Common myeloid progenitor, CD34-positive (primary cell): ENCODE measurements around the gene NUP210.

Source experiments
- CTCF ChIA-PET: fragments of 350-600 bp; sonication (Branson Sonifier 250); formaldehyde crosslinking; loops from one replicate; lab custom pipeline; 2021; ENCODE audit warnings: antibody characterized with exemption; lab: Charles Lee
- POLR2A ChIA-PET: fragments of 350-600 bp; sonication (Branson Sonifier 250); formaldehyde crosslinking; loops from one replicate; lab custom pipeline; 2021; ENCODE audit warnings: antibody characterized with exemption; lab: Charles Lee
- DNase-seq, 3 donors: peaks; one replicate each; pipeline versions ENCODE4 v3.0.0 to v3.0.0-alpha.2; 2013
- H3K27ac ChIP-seq, 2 experiments: 1 replicate in 1 of 2; 2 replicates in 1 of 2; pipeline ENCODE4 v1.7.0; 2013; ENCODE audit warnings: inconsistent platforms in 2 of 2, low read length in 2 of 2, mild to moderate bottlenecking in 2 of 2, low read depth in 1 of 2, moderate library complexity in 1 of 2; ENCODE audit not compliant: severe bottlenecking in 2 of 2, insufficient read depth in 1 of 2, poor library complexity in 1 of 2
- H3K27me3 ChIP-seq, 5 experiments: replicated peaks in 2 of 5; 1 replicate in 3 of 5; 2 replicates in 2 of 5; pipeline versions ENCODE4 v1.6.1 to v1.7.0; 2013; ENCODE audit warnings: low read length in 4 of 5, mild to moderate bottlenecking in 2 of 5, moderate library complexity in 2 of 5, inconsistent platforms in 1 of 5; ENCODE audit not compliant: insufficient read depth in 5 of 5, control insufficient read depth in 4 of 5
- H3K36me3 ChIP-seq, 4 experiments: 1 replicate in 2 of 4; 2 replicates in 2 of 4; pipeline versions ENCODE4 v1.6.1 to v1.7.0; 2013; ENCODE audit warnings: low read length in 3 of 4, control low read depth in 1 of 4, mild to moderate bottlenecking in 1 of 4; ENCODE audit not compliant: control insufficient read depth in 4 of 4, insufficient read depth in 4 of 4
- H3K4me1 ChIP-seq, 4 experiments: 1 replicate in 3 of 4; 2 replicates in 1 of 4; pipeline versions ENCODE4 v1.6.1 to v1.7.1; 2013; ENCODE audit warnings: low read length in 3 of 4, mild to moderate bottlenecking in 3 of 4, control low read depth in 1 of 4, inconsistent platforms in 1 of 4, moderate library complexity in 1 of 4; ENCODE audit not compliant: control insufficient read depth in 4 of 4, insufficient read depth in 4 of 4; ENCODE audit errors: control extremely low read depth in 1 of 4
- H3K4me3 ChIP-seq, 7 experiments: 1 replicate in 4 of 7; 2 replicates in 3 of 7; pipeline versions ENCODE4 v1.5.1 to v1.7.0; 2013; ENCODE audit warnings: mild to moderate bottlenecking in 7 of 7, low read length in 6 of 7, moderate library complexity in 6 of 7, inconsistent platforms in 2 of 7, low read depth in 2 of 7, control low read depth in 1 of 7; ENCODE audit not compliant: insufficient read depth in 4 of 7, control insufficient read depth in 1 of 7; ENCODE audit errors: extremely low read depth in 1 of 7
- H3K9me3 ChIP-seq, 5 experiments: 1 replicate in 4 of 5; 2 replicates in 1 of 5; pipeline versions ENCODE4 v1.6.1 to v1.7.1; 2013; ENCODE audit warnings: low read length in 4 of 5, mild to moderate bottlenecking in 2 of 5, inconsistent platforms in 1 of 5, low read depth in 1 of 5, moderate library complexity in 1 of 5; ENCODE audit not compliant: control insufficient read depth in 4 of 5, insufficient read depth in 2 of 5; ENCODE audit errors: control extremely low read depth in 1 of 5
- WGBS: methylation state at CpG from one replicate; pipeline ENCODE4 v1.1.5; 2013; ENCODE audit not compliant: insufficient coverage; 5-methylcytosine and 5-hydroxymethylcytosine counted together

The NUP210 gene

DNA sequence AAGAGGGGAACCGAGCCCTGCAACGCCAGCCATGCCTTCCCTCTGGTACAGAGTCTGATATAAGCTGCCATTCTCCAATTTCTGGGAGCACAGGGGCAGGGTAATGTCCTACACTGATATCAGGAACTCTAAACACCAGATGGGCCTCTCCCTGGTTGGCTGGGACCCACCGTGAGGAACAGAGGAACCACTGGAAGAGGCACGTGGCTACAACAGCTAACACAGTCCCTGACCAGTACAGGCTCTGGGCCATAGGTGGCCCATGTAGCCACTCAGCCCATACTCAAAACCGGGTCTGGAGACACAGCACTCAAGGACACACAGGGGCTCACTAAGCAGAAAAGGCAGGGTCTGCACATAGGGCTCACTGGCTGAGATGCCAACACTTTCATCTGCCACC lies 13.9 kb downstream of the NUP210 start:
- Histone ChIP-seq H3K4me1 (peaks cover 0 to 16% (median 14%) of the 10 kb centered on the region in 4 experiments), H3K36me3 (peaks cover 3 to 34% (median 15%) of the 10 kb centered on the region in 4 experiments), H3K27ac (no peak overlapping the region), H3K27me3 (no peaks in the 10 kb centered on the region), H3K9me3 (peaks cover 0 to 16% (median 5%) of the 10 kb centered on the region in 5 experiments), H3K4me3 (no peak overlapping the region)
- no peak for DNase-seq
- CTCF ChIA-PET = interaction anchor here (1.0 to 2.9 kb wide), 6 partner anchors 8 to 63 kb away, joined by 3 to 11 read pairs (median 5); no protein-coding TSS in a partner anchor
- WGBS = 94% methylated on average over 4 of the region's 5 CpGs
- POLR2A ChIA-PET = no interaction called here

DNA sequence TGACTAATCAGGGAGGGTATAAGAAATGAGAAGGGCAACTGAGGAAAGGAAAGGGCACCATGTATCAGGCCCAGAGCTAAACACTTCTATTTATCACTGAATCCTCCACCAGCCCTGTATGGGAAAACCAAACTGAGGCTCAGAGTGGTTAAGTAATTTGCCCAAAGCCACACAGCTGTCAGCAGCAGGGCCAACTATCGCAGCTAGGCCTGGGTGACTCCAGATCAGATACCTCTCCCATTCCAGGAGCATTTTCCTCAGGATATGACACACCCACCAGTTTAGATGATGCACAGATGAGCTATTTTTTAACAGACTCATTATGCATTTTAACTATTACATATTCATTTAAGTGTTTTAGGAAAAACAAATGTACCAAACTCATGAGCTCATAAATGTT lies 14.5 kb downstream of the NUP210 start:
- DNase-seq = no peak
- peaks cover 0 to 13% (median 11%) of the 10 kb centered on the region in 4 experiments for H3K4me1 ChIP-seq
- CTCF ChIA-PET = interaction anchor here (0.5 to 2.9 kb wide), 7 partner anchors 8 to 419 kb away, joined by 3 to 11 read pairs (median 4); no protein-coding TSS in a partner anchor
- no peaks in the 10 kb centered on the region for H3K27me3 ChIP-seq
- WGBS = 100% methylated on average over 1 of the region's 1 CpG
- H3K9me3 ChIP-seq = peaks cover 0 to 16% (median 5%) of the 10 kb centered on the region in 5 experiments
- H3K27ac ChIP-seq = no peak overlapping the region
- POLR2A ChIA-PET = interaction anchor here (1.0 kb wide), 1 partner anchor 9 kb away, joined by 3 read pairs; no protein-coding TSS in a partner anchor
- H3K36me3 ChIP-seq = peaks cover 3 to 34% (median 15%) of the 10 kb centered on the region in 4 experiments
- H3K4me3 ChIP-seq = no peak overlapping the region

DNA sequence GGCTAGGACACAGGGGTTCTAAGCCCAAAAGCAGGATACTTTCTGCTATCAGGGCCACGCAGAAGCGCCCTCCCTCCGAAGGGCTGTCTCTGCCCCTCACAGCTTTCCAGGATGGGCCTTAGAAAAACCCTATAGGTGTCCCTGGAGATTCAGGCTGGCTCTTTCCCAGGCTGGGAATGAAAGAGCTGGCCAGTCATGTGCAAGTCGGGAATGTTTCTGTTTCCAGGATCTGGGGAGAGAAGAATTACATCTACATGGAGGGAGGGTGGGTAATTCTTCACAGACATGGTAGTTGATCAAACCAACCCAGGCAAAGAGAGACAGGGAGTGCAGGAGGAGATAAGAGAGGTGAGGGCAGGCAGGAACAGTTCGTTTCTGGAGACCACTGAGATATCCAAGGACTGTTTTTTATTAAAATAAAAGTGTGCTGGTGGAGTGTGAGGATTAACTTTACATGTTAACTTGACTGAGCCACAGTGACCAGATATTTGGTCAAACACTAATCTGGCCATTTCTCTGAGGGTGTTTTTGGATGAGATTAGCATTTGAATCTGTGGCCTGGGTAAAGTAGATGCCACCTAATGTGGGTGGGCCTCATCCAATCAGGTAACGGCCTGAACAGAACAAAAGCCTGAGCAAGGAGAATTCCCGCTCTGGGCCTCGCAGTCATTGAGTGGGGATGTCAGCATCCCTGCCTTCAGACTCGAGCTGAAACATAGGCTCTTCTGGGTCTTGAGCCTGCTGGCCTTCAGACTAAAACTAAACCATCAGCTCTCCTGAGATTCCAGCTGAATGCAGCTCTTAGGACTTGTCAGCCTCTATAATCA lies 15.3 kb downstream of the NUP210 start:
- Histone ChIP-seq H3K4me1 (peaks cover 0 to 13% (median 11%) of the 10 kb centered on the region in 4 experiments), H3K4me3 (no peak overlapping the region), H3K9me3 (peaks cover 0 to 16% (median 5%) of the 10 kb centered on the region in 5 experiments), H3K27me3 (no peaks in the 10 kb centered on the region), H3K27ac (peak overlapping the region in 1 of 2 experiments; percentile 17), H3K36me3 (peaks cover 3 to 37% (median 18%) of the 10 kb centered on the region in 4 experiments)
- ChIA-PET POLR2A (interaction anchor here (1.0 kb wide), 1 partner anchor 9 kb away, joined by 3 read pairs; no protein-coding TSS in a partner anchor), CTCF (interaction anchor here (0.5 to 2.9 kb wide), 6 partner anchors 9 to 418 kb away, joined by 3 to 11 read pairs (median 4); no protein-coding TSS in a partner anchor)
- WGBS = 94% methylated on average over 7 of the region's 9 CpGs
- DNase-seq = no peak

DNA sequence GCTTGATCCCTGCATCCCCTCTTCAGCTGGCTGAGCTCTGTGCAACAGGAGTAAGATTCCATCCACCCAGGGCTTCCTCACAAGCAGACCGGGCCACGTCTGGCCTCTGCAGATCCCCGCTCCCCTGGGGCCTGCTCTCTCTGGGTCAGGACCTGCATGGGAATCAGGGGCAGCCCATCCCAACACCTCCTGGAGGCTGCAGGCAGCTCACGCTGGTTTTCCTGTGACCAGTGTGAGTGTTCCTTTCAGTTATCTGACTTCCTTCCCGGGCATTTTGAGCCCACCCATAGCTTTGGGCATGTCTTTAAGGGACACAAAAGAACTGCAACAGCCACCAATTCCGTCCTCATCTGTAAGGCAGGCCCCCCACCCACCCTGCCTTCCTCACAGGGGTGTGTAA lies 16.3 kb downstream of the NUP210 start:
- Histone ChIP-seq H3K27ac (peak overlapping the region in 1 of 2 experiments; percentile 32), H3K27me3 (no peaks in the 10 kb centered on the region), H3K4me3 (no peak overlapping the region), H3K4me1 (peaks cover 0 to 13% (median 11%) of the 10 kb centered on the region in 4 experiments), H3K36me3 (peaks cover 0 to 38% (median 21%) of the 10 kb centered on the region in 4 experiments), H3K9me3 (peaks cover 0 to 14% (median 5%) of the 10 kb centered on the region in 5 experiments)
- DNase-seq = no peak
- CTCF ChIA-PET = interaction anchor here (1.1 to 1.5 kb wide), 2 partner anchors 11 to 12 kb away, joined by 3 to 4 read pairs; no protein-coding TSS in a partner anchor
- WGBS = 61% methylated on average over 5 of the region's 6 CpGs
- POLR2A ChIA-PET = no interaction called here

DNA sequence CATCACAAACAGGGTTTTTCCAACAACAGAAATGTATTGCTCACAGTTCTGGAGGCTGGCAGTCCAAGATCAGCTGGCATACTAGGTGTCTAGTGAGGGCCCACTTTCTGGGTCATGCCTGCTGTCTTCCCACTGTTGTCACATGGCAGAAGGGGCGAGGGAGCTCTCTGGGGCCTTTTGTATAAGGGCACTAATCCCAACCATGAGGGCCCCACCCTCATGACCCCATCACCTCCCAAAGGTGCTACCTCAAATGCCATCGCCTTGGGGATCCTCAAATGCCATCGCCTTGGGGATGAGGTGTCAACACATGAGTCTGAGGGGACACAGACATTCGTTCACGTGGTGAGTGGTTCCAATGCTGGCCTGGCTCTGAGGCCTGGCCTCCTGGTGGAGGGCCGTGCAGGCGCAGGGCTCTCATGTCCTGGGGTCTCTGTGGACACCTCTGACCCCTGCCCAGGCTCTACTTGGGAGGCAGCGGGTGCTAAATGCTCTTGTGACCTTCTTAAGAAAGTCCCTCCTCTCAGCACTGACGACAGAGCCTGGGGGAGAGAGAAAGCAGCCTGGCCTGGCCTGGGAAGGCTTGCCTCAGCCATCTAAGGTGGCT lies 16.8 kb downstream of the NUP210 start:
- peaks cover 0 to 13% (median 11%) of the 10 kb centered on the region in 4 experiments for H3K4me1 ChIP-seq
- H3K27ac ChIP-seq = no peak overlapping the region
- H3K4me3 ChIP-seq = no peak overlapping the region
- no peaks in the 10 kb centered on the region for H3K27me3 ChIP-seq
- H3K36me3 ChIP-seq = peaks cover 0 to 41% (median 23%) of the 10 kb centered on the region in 4 experiments
- DNase-seq = peak in 1 of 3 donors; percentile 6
- POLR2A ChIA-PET = no interaction called here
- 95% methylated on average over 8 of the region's 9 CpGs for WGBS
- CTCF ChIA-PET = interaction anchor here (1.1 to 1.5 kb wide), 2 partner anchors 10 to 12 kb away, joined by 3 to 4 read pairs; no protein-coding TSS in a partner anchor
- peaks cover 0 to 9% (median 4%) of the 10 kb centered on the region in 5 experiments for H3K9me3 ChIP-seq

DNA sequence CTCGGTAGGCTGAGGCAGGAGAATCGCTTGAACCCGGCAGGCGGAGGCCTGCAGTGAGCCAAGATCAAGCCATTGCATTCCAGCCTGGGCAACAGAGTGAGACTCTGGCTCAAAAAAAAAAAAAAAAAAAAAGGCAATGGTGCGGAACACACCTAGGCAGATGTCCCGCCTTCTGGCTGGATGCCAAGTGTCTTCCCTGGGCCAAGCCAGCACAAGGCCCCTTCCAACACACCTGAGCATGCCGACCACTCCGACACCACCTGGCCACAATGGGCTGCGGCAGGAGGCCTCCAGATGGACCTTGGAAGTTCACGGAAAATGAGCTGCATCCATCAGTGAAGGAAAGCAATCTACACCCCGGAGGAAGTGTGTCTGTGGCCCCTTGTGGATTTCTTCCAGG lies 19.0 kb downstream of the NUP210 start:
- H3K4me3 ChIP-seq = no peak overlapping the region
- POLR2A ChIA-PET = no interaction called here
- 92% methylated on average over 5 of the region's 11 CpGs for WGBS
- H3K4me1 ChIP-seq = peaks cover 0 to 14% (median 11%) of the 10 kb centered on the region in 4 experiments
- peaks cover 0 to 4% (median 0%) of the 10 kb centered on the region in 5 experiments for H3K9me3 ChIP-seq
- DNase-seq = no peak
- no peak overlapping the region for H3K27ac ChIP-seq
- H3K27me3 ChIP-seq = no peaks in the 10 kb centered on the region
- CTCF ChIA-PET = interaction anchor here (1.1 kb wide), 1 partner anchor 16 kb away, joined by 3 read pairs; no protein-coding TSS in a partner anchor
- H3K36me3 ChIP-seq = peaks cover 6 to 47% (median 36%) of the 10 kb centered on the region in 4 experiments
